ENCODE results near the gene PPP3CA. TPM values are rescaled to one million over a fixed set of nuclear protein-coding genes. Genes with fewer than 3 reads are reported as not detected.

The PPP3CA gene
- polyA plus RNA-seq, 1 donor (not counting 4 experiments of a cell fraction or from before 2014, with no cell fraction given) = 43.3 TPM

- H3K9me3 ChIP-seq (ENCODE audit: control insufficient read depth, low read depth, low read length) = no peaks in the 10 kb centered on the region
- peaks cover 3 to 7% of the 10 kb centered on the region in 2 experiments for H3K36me3 ChIP-seq (ENCODE audit: control insufficient read depth in 2 of 2, extremely low read depth in 1 of 2, insufficient read depth in 2 of 2, low read length in 2 of 2)
- no peak for DNase-seq (ENCODE audit: low read depth, low spot score)
- H3K4me2 ChIP-seq (ENCODE audit: control insufficient read depth, extremely low read depth, insufficient read depth, low read depth, low read length) = no peak overlapping the region
- H3K9me1 ChIP-seq (ENCODE audit: control insufficient read depth, extremely low read depth, insufficient read depth, low read length) = no peaks in the 10 kb centered on the region
- TF ChIP-seq CTCF (optimal IDR thresholded peaks at IDR 0.05 in 1 of 3, IDR thresholded peaks at IDR 0.05 in 1 of 3, conservative IDR thresholded peaks at IDR 0.05 in 1 of 3; ENCODE audit: extremely low read depth in 1 of 3, insufficient read depth in 2 of 3, low read length in 3 of 3) (no peak), EZH2 (IDR thresholded peaks at IDR 0.05; ENCODE audit: low read length) (no peak)
- no peaks in the 10 kb centered on the region for H3K79me2 ChIP-seq (ENCODE audit: control insufficient read depth, insufficient read depth, low read length)
- dilution Hi-C loops (cut with MboI; ENCODE audit: extremely low pct_ligation_motif_present, low sequenced_read_pairs) = no loop called here
- H3K4me3 ChIP-seq (ENCODE audit: control insufficient read depth in 2 of 3, extremely low read depth in 1 of 3, insufficient read depth in 2 of 3, low read depth in 1 of 3, low read length in 3 of 3) = no peak overlapping the region
- H3K27me3 ChIP-seq (ENCODE audit: control insufficient read depth, extremely low read depth, insufficient read depth, low read length) = no peaks in the 10 kb centered on the region
- peak; percentile 65 for FAIRE-seq
- no peak overlapping the region for H2AFZ ChIP-seq (ENCODE audit: control insufficient read depth, low read length)
- no peaks in the 10 kb centered on the region for H4K20me1 ChIP-seq (ENCODE audit: control insufficient read depth, extremely low read depth, insufficient read depth, low read length)
- H3K27ac ChIP-seq (ENCODE audit: control insufficient read depth, insufficient read depth, low read length) = no peak overlapping the region
- H3K4me1 ChIP-seq (ENCODE audit: control insufficient read depth, extremely low read depth, insufficient read depth, low read length) = peaks cover 40% of the 10 kb centered on the region
- H3K9ac ChIP-seq (ENCODE audit: control insufficient read depth, extremely low read depth, insufficient read depth, low read length) = no peak overlapping the region
Measured at GRCh38 chr4:101018836-101019235, 328.5 kb downstream of the PPP3CA start.

GRCh38 chr4:101014417-101014816, 332.9 kb downstream of the PPP3CA start:
- Histone ChIP-seq H3K36me3 (ENCODE audit: control insufficient read depth in 2 of 2, extremely low read depth in 1 of 2, insufficient read depth in 2 of 2, low read length in 2 of 2) (no peaks in the 10 kb centered on the region), H3K4me1 (ENCODE audit: control insufficient read depth, extremely low read depth, insufficient read depth, low read length) (peaks cover 6% of the 10 kb centered on the region), H4K20me1 (ENCODE audit: control insufficient read depth, extremely low read depth, insufficient read depth, low read length) (no peaks in the 10 kb centered on the region), H3K27ac (ENCODE audit: control insufficient read depth, insufficient read depth, low read length) (no peak overlapping the region), H2AFZ (ENCODE audit: control insufficient read depth, low read length) (no peak overlapping the region), H3K79me2 (ENCODE audit: control insufficient read depth, insufficient read depth, low read length) (no peaks in the 10 kb centered on the region), H3K4me2 (ENCODE audit: control insufficient read depth, extremely low read depth, insufficient read depth, low read depth, low read length) (no peak overlapping the region), H3K9ac (ENCODE audit: control insufficient read depth, extremely low read depth, insufficient read depth, low read length) (no peak overlapping the region), H3K27me3 (ENCODE audit: control insufficient read depth, extremely low read depth, insufficient read depth, low read length) (no peaks in the 10 kb centered on the region), H3K9me3 (ENCODE audit: control insufficient read depth, low read depth, low read length) (no peaks in the 10 kb centered on the region), H3K4me3 (ENCODE audit: control insufficient read depth in 2 of 3, extremely low read depth in 1 of 3, insufficient read depth in 2 of 3, low read depth in 1 of 3, low read length in 3 of 3) (no peak overlapping the region), H3K9me1 (ENCODE audit: control insufficient read depth, extremely low read depth, insufficient read depth, low read length) (no peaks in the 10 kb centered on the region)
- no peak for DNase-seq (ENCODE audit: low read depth, low spot score)
- FAIRE-seq = no peak
- TF ChIP-seq CTCF (optimal IDR thresholded peaks at IDR 0.05 in 1 of 3, IDR thresholded peaks at IDR 0.05 in 1 of 3, conservative IDR thresholded peaks at IDR 0.05 in 1 of 3; ENCODE audit: extremely low read depth in 1 of 3, insufficient read depth in 2 of 3, low read length in 3 of 3) = no peak
- TF ChIP-seq EZH2 (IDR thresholded peaks at IDR 0.05; ENCODE audit: low read length) = no peak
- dilution Hi-C loops (cut with MboI; ENCODE audit: extremely low pct_ligation_motif_present, low sequenced_read_pairs) = no loop called here
